Measurements from ENCODE around the gene REN. TPM values are rescaled to one million over a fixed set of nuclear protein-coding genes. Genes with fewer than 3 reads are reported as not detected.

REN gene
- total RNA-seq, 2 experiments from 2014 or later = not detected

GRCh38 chr1:204198348-204199340 is 32.5 kb upstream of the REN start:
- Mint-ChIP-seq H3K36me3 (ENCODE audit: low read depth) (no peaks in the 10 kb centered on the region), H3K4me1 (peaks cover 2% of the 10 kb centered on the region), H3K9me3 (peaks cover 8% of the 10 kb centered on the region), H3K27me3 (peaks cover 7% of the 10 kb centered on the region), H3K27ac (no peak overlapping the region), H3K4me3 (no peak overlapping the region)
- ChIA-PET POLR2A (no interaction called here), CTCF (interaction anchor here (0.9 to 1.8 kb wide), 3 partner anchors 8 to 165 kb away, joined by 3 to 10 read pairs (median 4); no protein-coding TSS in a partner anchor)
- no peak for DNase-seq

GRCh38 chr1:204197068-204197467 is 30.9 kb upstream of the REN start:
- H3K27ac Mint-ChIP-seq = no peak overlapping the region
- H3K4me3 Mint-ChIP-seq = no peak overlapping the region
- peaks cover 6% of the 10 kb centered on the region for H3K27me3 Mint-ChIP-seq
- H3K4me1 Mint-ChIP-seq = peaks cover 2% of the 10 kb centered on the region
- peaks cover 8% of the 10 kb centered on the region for H3K9me3 Mint-ChIP-seq
- H3K36me3 Mint-ChIP-seq (ENCODE audit: low read depth) = no peaks in the 10 kb centered on the region
- ChIA-PET CTCF (no interaction called here), POLR2A (no interaction called here)
- no peak for DNase-seq

- peaks cover 2% of the 10 kb centered on the region for H3K4me1 Mint-ChIP-seq
- peaks cover 8% of the 10 kb centered on the region for H3K9me3 Mint-ChIP-seq
- ChIA-PET CTCF (interaction anchor here (0.7 kb wide), 1 partner anchor 907 kb away, joined by 3 read pairs; no protein-coding TSS in a partner anchor), POLR2A (no interaction called here)
- no peaks in the 10 kb centered on the region for H3K36me3 Mint-ChIP-seq (ENCODE audit: low read depth)
- DNase-seq = no peak
- no peak within 1 kb of the TSS for H3K4me3 Mint-ChIP-seq
- peak within 1 kb of the TSS; percentile 48 for H3K27ac Mint-ChIP-seq
- H3K27me3 Mint-ChIP-seq = peaks cover 10% of the 10 kb centered on the region
These were observed 30.1 kb upstream of the REN start, which contains the start of gene KISS1 for GRCh38 chr1:204196068-204196795. Gene KISS1, minus strand, starts transcription at chr1:204196491. Its CDS starts 3,615 bp downstream, at chr1:204192876.

- no peak for DNase-seq
- ChIA-PET CTCF (interaction anchor here (0.7 kb wide), 1 partner anchor 13 kb away, joined by 3 read pairs; no protein-coding TSS in a partner anchor), POLR2A (no interaction called here)
- Mint-ChIP-seq H3K27ac (no peak overlapping the region), H3K4me1 (peaks cover 6% of the 10 kb centered on the region), H3K9me3 (peaks cover 8% of the 10 kb centered on the region), H3K36me3 (ENCODE audit: low read depth) (no peaks in the 10 kb centered on the region), H3K4me3 (no peak overlapping the region), H3K27me3 (peaks cover 19% of the 10 kb centered on the region)
These were observed 28.6 kb upstream of the REN start for GRCh38 chr1:204194771-204195170.

- Mint-ChIP-seq H3K9me3 (peaks cover 8% of the 10 kb centered on the region), H3K27me3 (peaks cover 26% of the 10 kb centered on the region), H3K4me3 (no peak overlapping the region), H3K27ac (no peak overlapping the region), H3K4me1 (peaks cover 10% of the 10 kb centered on the region), H3K36me3 (ENCODE audit: low read depth) (no peaks in the 10 kb centered on the region)
- no peak for DNase-seq
- CTCF ChIA-PET = no interaction called here
- POLR2A ChIA-PET = no interaction called here
These were observed 27.9 kb upstream of the REN start for GRCh38 chr1:204194080-204194479.

- Mint-ChIP-seq H3K27me3 (peaks cover 39% of the 10 kb centered on the region), H3K36me3 (ENCODE audit: low read depth) (no peaks in the 10 kb centered on the region), H3K4me1 (peaks cover 15% of the 10 kb centered on the region), H3K9me3 (peaks cover 8% of the 10 kb centered on the region), H3K4me3 (no peak overlapping the region), H3K27ac (no peak overlapping the region)
- CTCF ChIA-PET = no interaction called here
- POLR2A ChIA-PET = no interaction called here
- DNase-seq = no peak
These were observed 26.6 kb upstream of the REN start for GRCh38 chr1:204192589-204193352.

- POLR2A ChIA-PET = no interaction called here
- CTCF ChIA-PET = interaction anchor here (0.7 kb wide), 1 partner anchor 29 kb away, joined by 3 read pairs; no protein-coding TSS in a partner anchor
- Mint-ChIP-seq H3K9me3 (peaks cover 8% of the 10 kb centered on the region), H3K36me3 (ENCODE audit: low read depth) (no peaks in the 10 kb centered on the region), H3K4me1 (peaks cover 15% of the 10 kb centered on the region), H3K4me3 (no peak overlapping the region), H3K27ac (no peak overlapping the region), H3K27me3 (peaks cover 47% of the 10 kb centered on the region)
- no peak for DNase-seq
These were observed 25.9 kb upstream of the REN start for GRCh38 chr1:204192046-204192445.

GRCh38 chr1:204191456-204191855 is 25.3 kb upstream of the REN start:
- DNase-seq = no peak
- H3K4me3 Mint-ChIP-seq = no peak overlapping the region
- H3K36me3 Mint-ChIP-seq (ENCODE audit: low read depth) = no peaks in the 10 kb centered on the region
- no peak overlapping the region for H3K27ac Mint-ChIP-seq
- CTCF ChIA-PET = interaction anchor here (1.3 kb wide), 1 partner anchor 15 kb away, joined by 8 read pairs; no protein-coding TSS in a partner anchor
- peaks cover 8% of the 10 kb centered on the region for H3K9me3 Mint-ChIP-seq
- H3K4me1 Mint-ChIP-seq = peaks cover 15% of the 10 kb centered on the region
- POLR2A ChIA-PET = no interaction called here
- H3K27me3 Mint-ChIP-seq = peaks cover 51% of the 10 kb centered on the region

GRCh38 chr1:204190212-204191211 is 24.4 kb upstream of the REN start:
- Mint-ChIP-seq H3K36me3 (ENCODE audit: low read depth) (no peaks in the 10 kb centered on the region), H3K4me1 (peaks cover 15% of the 10 kb centered on the region), H3K27ac (no peak overlapping the region), H3K4me3 (no peak overlapping the region), H3K27me3 (peaks cover 51% of the 10 kb centered on the region), H3K9me3 (peaks cover 6% of the 10 kb centered on the region)
- ChIA-PET CTCF (interaction anchor here (1.3 kb wide), 1 partner anchor 16 kb away, joined by 8 read pairs; no protein-coding TSS in a partner anchor), POLR2A (no interaction called here)
- DNase-seq = no peak

GRCh38 chr1:204188959-204189639 is 23.0 kb upstream of the REN start:
- Mint-ChIP-seq H3K4me1 (peaks cover 12% of the 10 kb centered on the region), H3K4me3 (no peak overlapping the region), H3K9me3 (no peaks in the 10 kb centered on the region), H3K27ac (no peak overlapping the region), H3K36me3 (ENCODE audit: low read depth) (no peaks in the 10 kb centered on the region), H3K27me3 (peaks cover 50% of the 10 kb centered on the region)
- ChIA-PET CTCF (interaction anchor here (1.0 kb wide), 1 partner anchor 27 kb away, joined by 3 read pairs; no protein-coding TSS in a partner anchor), POLR2A (interaction anchor here (0.6 kb wide), 1 partner anchor 146 kb away, joined by 3 read pairs; no protein-coding TSS in a partner anchor)
- DNase-seq = no peak

- no peak for DNase-seq
- Mint-ChIP-seq H3K4me1 (peaks cover 12% of the 10 kb centered on the region), H3K9me3 (no peaks in the 10 kb centered on the region), H3K27ac (no peak overlapping the region), H3K36me3 (ENCODE audit: low read depth) (no peaks in the 10 kb centered on the region), H3K4me3 (no peak overlapping the region), H3K27me3 (peaks cover 46% of the 10 kb centered on the region)
- ChIA-PET POLR2A (no interaction called here), CTCF (no interaction called here)
These were observed 20.5 kb upstream of the REN start for GRCh38 chr1:204186597-204186996.
